Cortex of kidney (tissue), 1 donor: ENCODE data around the gene LZIC.

Experiments used
- DNase-seq: peaks from one replicate; lab custom pipeline; 2025; lab: John Stamatoyannopoulos, UW

Gene LZIC

DNA sequence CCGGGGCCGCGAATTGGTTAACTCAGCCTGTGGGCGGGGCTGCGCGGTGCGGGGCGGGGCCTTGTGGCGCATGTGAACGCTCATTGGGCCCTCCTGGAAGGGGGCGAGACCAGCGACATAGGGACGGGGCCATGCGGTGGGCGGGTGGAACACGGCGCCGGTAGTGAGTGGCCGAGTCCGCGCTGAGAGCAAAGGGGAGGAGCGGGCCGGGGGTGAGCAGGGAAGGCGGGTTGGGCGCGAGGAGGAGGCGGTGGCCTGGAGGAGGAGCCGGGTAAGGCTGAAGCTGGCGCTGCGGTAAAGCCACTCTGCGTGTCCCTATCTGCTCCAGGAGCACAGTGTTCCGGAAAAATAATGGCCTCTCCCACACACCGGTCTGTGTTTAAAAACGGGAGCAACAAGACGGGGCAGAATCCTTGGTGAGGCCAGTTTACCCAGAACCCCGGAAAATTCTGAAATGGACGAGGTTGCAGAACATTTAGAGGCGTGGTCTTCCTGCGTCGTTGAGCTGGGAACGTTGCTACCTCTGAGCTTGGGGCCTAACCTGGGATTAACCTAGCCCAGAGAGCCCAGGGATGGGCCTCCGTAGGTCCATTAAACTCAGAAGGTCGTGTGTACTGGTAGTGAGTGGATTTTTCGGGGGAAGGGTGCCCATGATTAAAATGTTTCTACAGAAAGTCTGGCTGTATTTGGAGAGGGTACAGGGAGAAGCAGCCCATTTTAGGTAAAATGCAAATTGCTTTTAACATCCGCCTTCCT, 32.6 kb downstream of the LZIC start:
- peak; percentile 76 for DNase-seq

DNA sequence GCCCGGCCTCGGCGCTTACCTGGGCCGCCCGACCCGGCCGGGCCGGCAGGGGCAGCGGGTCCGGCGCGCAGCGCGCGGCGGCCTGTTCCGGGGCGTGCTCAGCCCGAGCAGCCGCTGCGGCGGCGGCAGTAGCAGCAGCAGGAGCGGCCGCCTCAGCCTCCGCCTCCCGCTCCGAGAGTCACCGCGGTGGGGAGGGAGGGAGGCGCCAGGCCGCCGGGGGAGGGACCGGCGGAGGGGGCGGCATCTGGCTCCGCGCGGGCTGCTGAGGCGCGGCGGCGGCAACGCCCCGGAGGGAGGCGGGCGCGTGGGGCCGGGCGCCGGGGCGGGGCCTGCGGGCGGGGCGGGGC, 33.1 kb downstream of the LZIC start, which contains the start of gene CTNNBIP1:
TSS of gene CTNNBIP1 (minus strand) at position 194 of the 347 bp plus-strand sequence. CDS start 38,205 bp downstream, outside the sequence.
- no peak for DNase-seq

DNA sequence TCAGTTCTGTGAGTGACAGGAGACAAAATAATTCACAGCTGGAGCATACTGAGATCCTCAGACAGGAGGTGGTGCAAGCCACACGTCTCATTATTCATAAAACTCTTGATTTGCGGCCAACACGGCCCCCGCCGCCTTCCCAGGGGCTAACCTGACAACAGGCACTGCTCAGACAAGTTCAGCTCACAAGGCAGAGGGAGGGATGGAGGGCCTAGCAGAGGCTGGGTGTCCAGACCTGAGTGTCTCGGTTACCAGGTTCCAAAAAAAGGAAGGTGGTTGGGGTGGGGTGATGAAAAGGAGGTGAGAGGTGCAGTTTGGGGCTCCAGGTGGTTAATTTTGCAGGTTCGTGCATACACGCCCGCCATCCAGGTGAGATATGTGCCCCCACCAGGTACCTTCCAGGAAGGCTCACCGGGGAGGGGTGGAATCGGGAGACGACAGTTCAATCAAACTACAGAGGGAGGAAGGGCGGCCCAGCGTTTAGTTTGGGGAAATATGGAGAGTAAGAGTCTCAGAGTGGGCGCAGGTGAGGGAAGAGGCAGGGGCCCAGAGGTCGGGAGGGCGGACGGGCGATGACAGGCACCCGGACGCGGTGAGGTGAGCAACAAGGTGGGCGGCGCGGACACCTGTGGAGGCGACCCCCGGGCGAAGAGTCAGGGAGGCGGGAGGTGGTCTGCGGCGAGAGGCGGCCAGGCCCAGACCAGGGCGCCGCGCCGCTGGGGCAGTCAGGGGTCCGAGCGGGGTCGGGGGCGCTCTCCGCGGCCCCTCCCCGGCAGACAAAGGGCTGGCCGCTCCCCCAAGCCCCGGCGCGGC, 33.8 kb downstream of the LZIC start:
- no peak for DNase-seq

DNA sequence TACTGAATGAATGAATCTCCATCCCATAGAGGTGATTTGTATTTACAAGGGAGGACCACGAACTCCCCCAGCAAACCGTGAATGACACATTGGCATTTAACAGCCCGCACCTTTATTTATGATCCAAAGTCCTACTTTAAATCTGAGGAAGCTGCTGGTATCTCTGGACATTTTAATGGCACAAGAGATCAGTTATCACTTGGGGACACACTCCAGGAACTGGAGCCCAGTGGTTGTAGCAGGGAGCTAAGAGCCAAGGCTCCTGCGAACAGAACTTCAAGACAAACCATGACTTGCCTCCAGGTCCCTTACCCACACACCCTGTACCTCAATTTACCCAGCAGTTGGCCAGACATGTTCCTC, 34.3 kb downstream of the LZIC start:
- DNase-seq: no peak

DNA sequence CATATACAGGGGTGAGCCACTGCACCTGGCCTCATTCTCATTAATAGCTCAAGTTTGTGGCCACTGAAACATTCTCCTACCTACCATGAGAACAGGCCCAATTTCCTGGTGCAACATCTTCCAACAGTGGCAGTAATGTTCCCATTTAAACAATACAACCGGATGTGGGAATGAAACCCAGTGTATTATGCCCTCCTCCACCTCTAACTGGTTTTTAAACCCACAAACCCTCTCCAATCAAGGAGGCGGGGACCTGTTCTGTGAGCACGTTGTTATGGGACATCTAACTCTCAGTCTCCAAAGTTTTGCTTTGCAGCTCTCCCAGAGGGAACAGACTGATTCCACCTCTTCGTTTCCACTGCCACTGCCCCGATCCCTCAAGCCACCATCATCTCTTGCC, 35.8 kb downstream of the LZIC start:
- no peak for DNase-seq

DNA sequence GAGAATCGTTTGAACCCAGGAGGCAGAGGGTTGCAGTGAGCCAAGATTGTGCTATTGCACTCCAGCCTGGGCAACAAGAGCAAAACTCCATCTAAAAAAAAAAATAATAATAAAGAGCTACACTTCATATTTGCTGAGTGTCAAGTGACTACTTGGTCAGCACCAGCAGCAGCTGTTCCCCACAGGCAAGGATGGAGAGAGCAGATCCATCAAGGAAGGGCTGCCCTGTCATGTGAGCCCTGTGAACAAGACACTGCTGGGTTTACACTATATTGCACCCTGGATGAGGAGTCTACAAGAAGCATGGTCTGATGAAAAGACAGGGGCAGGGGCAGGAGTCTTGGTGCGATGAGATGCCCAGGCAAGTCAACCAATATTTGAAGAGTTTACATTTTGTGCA, 36.7 kb downstream of the LZIC start:
- no peak for DNase-seq

DNA sequence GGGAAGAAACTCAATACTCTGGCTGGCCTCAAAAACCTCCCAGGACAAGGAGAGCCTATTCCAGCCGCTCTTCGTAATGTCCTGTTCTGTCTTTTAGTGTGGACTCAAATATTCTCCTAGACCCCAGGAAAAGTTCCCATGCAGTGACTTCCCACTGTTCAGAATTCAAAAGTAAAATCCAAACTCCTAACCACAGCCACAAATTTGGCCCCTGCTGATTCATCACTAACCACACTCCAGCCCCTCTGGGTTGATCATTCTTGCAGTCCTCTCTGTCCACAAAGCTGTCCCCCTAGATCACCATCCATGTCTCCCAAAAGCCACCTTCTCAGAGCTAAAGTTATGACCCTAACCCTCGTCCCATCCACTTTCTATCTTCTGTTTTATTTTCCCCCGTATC, 38.2 kb downstream of the LZIC start:
- no peak for DNase-seq

DNA sequence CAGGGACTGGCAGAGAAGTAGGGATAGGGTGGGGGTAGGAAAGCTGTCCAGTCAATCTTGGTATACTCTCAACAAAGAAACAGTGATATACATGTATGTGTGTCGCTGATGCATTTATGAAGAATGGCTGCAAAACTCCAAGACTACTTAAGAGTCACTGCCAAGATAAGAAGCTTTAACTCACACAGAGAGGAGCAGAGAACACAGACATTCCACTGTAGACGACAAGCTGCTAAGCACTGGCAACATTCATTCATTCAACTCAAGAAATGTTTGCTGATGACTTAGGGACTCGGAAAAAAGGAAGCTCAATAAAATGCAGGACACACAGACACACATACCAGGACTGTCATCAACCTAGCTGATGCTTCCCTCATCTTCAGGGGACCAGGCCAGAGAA, 38.6 kb downstream of the LZIC start:
- no peak for DNase-seq

DNA sequence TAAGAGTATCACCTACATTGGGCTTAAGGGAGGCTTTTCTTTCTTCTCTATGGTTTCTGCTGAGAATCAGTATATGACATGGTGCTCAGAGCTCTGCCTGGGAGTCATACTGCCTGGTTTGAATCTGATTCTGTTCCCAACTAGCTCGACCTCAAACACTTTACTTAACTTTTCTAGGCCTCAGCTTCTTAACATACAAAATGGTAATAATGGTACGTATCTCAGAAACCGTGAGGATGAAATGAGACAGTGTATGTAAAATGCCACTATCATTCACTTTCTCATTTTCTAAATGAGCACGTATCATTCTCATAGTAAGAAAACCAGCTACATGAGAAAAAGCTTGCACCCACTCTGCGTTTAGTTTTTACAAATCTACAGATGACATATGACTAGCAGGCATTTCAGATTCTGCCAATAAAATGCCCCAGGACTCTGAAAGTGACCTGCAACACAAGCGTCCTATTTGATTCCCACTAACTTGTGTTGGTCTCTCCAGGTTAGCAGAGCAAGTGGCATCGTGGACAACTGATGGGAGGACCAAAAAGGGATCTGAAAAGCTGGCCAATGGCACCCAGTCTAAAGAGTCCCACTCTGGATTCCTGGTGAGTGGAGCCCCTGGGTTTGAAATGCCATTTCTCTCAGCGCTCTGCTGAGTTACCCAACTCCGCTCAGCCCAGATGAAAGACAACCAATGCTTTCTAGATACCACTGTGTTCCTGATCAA, 39.2 kb downstream of the LZIC start:
- no peak for DNase-seq

DNA sequence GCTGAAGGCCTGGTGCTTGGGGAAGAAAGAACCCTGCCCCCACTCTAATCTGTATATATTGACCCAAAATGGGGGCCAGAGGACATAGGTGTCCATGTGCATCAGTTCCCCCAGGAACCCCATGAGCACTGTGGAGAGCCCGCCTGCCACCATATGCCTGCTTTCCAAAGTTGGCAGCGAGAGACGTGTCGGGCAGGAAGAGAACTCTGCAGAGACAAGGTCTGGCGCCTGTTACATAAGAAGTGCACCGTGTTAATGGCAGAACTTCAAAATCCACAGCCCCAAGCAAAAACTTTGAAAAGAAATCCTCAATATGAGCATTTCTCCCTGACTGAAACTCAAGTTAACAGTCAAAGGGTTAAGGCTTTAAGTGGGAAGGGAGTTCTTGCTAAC, 41.1 kb downstream of the LZIC start:
- no peak for DNase-seq

DNA sequence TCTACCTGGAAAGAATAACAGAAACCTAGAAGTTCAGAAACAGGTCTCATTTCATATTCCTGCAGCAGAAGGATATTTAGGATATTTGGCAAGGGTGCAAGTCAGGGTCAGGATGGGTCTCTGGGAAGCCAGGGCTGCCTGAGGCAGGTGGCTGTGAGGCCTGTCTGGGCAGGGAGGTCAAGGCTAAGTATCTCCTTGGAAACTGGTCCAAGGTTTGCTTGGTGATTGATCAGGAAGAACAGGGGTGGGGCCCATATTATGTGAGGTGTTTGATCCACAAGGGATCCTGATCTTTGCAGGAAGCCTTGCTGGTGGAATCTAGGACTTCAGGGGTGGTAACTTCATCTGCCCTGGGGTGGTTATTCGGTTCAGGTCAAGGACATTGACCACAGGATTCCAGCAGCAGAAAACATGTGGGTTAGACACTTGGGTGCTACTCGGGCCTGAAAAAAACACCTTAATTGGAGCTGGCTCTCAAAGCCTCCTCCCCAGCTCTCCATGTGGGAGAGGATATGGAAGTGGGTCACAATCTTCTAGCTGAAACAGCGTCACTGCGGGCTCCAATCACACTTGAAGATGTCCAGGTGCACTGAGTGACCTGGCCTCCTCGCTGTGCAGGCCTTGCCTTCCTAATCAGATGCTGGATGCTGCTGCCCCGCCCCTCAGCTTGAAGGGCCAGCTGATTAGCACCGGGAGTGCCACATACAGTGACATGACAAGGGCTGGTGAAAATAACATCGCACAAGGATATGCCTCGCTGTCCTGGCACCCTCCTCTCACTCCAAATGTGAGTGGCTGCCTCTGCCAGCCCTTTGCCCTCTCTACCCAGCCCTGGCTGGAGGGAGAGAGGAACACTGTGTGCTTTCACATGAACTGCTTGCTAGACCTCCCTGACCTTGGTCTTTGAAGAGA, 41.8 kb downstream of the LZIC start:
- DNase-seq: no peak

DNA sequence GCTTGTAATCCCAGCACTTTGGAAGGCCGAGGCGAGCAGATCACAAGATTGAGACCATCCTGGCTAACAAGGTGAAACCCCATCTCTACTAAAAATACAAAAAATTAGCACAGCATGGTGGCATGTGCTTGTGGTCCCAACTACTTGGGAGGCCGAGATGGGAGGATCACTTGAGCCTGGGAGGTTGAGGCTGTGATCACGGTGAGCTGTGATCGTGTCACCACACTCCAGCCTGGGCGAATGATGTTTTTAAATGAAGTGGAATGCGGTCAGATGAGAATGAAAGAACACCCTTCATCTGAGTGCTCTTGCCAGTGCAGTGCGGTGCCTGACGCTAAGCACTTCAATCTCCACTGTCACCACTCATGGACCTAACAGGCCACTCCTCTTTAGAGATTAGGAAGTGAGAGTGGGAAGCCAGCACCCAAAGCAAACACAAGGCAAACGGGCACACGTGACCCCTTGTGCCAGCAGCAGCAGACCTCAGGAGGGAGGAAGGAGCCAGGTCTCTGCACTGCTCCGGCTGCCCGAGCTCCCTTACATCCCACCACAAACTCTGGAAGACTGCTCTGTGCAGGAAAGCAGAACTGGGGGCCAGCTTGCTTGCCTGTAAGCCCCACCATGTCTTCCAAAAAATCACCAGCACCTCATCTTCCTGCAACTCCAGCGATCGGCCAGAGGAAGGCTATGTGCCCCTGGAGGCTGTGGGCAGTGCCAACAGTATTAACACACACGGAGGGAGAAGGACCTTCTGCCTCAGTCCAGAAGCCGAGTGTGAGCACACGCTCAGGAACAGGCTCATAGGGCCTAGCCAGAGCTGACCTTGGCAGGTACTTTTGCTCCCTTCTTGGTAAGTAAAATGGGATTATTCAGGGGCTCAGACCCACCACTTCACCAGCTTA, 42.8 kb downstream of the LZIC start:
- DNase-seq: no peak

DNA sequence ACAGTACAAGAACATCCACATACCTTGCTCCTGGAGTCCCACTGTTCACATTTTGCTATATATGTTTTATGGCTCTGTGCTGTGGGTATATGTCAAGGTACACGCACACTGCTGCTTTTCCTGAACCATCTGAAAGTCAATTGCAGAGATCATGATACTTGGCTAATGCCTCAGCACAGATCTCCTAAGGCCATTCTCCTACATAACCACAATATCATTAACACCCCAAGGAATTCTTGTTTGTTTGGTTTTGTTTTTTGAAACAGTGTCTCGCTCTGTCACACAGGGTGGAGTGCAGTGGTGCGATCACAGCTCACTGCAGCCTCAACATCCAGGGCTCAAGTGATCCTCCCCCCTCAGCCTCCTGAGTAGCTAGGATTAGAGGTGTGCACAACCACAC, 49.1 kb downstream of the LZIC start:
- no peak for DNase-seq

DNA sequence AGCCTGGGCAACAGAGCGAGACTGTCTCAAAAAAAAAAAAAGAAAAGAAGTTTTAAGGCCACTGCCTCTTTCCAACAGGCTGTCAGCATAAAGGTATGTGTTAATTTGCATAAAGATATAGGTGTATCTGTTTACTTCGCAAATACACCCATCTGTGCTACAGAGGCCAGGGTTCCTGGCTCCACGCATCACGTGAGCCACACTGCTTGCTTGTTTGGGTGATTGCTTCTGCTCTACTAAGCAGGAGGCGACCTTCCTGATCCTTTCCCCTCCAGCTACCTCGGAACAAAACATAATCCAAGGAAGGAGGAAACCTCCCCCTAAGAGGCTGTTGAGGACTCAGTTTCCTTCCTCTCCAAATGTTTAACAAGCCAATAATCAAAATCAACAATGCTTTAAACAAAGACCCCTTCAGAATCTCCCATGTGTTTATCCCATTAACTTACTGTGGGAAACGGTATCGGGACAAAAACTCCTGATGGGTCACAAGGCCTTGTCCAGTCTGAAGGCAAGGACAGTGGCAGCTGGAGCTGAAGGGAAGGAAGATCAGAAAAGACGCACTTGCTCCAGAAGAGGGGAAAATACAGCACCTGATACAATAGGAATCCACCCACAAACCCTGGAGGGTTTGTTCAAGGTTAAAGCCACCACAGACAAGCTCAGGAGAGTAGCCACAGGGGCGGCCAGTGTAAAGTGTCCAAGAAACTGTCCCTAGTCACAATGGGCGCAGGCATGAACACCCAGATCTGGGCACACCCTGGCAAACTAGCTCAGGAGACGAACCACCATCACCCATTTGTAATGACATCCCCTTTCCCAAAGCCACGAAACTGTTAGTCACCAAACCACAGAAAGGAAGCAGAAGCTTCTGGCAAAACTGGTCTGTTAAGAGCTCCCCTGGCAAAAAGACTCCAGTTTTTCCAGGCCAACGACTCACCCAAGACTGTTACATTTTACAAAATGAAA, 50.3 kb downstream of the LZIC start:
- DNase-seq: no peak

DNA sequence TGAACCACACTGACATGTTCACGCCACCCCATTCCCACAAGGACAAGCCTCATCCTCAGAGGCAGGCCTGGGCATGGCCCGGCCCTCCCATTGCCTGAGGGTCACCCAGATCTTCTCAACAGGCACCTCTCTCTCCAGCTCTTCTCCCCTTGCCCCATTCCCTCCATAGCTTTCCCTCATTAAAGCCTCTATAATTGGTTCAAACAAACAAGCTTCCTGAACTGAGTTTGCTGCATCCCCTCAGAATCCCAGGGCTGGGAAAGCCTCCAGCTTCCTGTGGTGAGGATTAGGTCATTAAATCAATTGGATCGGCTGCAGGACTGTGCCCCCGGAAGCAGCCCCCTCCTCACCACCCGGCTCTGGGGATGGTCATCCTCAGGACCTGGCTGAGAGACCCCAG, 52.0 kb downstream of the LZIC start:
- no peak for DNase-seq

DNA sequence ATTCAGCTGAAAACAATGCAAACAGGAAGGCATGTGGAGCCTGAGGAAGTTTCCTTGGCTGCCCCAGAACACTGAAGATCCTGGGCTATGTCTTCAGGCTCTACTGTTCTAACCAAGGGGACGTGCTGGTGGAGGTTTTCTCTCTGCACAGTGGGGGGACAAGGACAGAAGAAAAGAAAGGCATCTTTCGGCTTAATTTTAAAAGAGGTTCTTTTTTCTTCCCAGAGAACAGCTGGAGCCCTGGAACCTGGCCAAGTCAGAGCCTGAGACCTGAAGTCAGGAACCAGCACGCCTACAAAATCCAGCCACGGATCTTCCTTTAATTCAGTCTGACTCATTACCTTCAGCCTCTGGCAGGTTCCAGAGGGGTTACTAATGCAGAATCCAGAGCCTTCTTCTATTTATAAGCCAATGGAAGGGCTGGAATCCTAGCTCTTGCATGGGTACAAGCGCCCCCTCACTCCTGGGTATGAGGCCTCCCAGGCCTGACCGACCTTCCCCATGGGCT, 52.9 kb downstream of the LZIC start:
- DNase-seq: no peak

DNA sequence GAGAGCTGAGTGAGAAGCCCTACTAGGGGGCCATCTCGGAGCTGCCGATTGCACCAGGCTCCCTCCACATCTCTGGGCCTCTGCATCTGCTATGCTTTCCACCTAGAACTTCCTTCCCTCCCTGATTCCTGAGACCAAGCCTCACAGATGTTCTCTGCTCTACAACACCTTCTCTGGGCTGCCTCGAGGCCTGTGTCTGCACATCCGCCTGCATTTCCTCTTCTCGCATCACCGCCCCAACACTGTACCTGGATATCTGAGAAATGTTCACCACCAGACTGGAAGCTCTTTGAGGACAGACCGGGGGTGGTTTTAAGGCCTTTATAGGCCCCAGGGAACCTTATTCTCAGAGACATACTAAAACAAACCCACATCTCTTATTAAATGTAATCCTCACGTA, 53.8 kb downstream of the LZIC start:
- no peak for DNase-seq

DNA sequence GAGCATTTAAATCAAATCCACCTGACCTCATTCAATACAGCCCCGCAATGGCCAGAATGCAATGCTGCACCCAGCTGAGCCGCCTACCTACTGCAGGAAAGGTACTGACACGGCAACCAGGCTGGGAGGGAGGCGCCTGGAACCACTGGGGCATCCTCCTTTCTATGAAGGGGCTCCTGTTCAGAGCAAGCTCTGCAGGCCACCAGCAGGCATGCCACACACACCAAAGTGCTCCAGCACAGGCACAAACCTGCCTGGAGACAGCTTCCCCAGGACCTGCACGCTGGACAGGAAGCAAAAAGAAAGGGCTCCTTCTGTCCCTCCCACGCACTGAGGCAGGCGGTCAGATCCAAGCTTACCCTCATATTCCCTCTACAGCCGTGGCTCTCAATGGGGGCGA, 54.3 kb downstream of the LZIC start:
- DNase-seq: no peak

DNA sequence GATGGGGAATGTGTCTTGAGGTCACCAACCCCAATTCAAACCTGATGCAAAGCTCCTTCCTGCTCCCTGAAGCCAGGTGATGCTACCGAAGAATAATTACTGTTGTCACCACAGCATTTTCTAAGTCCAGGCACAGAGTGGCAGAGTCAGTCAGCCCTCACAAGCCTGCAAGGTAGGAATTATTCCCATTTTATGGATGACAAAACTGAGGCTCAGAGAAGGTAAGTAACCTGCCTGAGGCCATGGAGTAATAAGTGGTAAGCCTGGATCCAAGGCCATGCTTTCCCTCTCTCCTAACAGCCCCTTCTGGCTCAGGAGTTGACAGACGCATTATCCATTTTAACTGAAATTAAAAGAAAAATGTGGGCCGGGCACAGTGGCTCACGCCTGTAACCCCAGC, 56.1 kb downstream of the LZIC start:
- DNase-seq: no peak
